GM12864 (cell line): ENCODE data around the gene KANSL1.

Experiments
- DNase-seq: peaks from one replicate; pipeline ENCODE4 v3.0.0-alpha.2; 2011; ENCODE audit warnings: low read depth
- H3K4me3 ChIP-seq: 2 replicates; pipeline ENCODE4 v1.5.1; 2011; ENCODE audit warnings: mild to moderate bottlenecking, low read depth, low read length, control low read depth
- CTCF ChIP-seq: IDR thresholded peaks from 2 replicates; pipeline ENCODE4 v1.5.1; 2011; ENCODE audit warnings: low read depth, mild to moderate bottlenecking, moderate library complexity, low read length, control low read depth, inconsistent platforms; ENCODE audit errors: missing control alignments

The KANSL1 gene

GRCh38 chr17:46125831-46126230 is 67.4 kb downstream of the KANSL1 start:
- DNase-seq: no peak
- no peak overlapping the region for H3K4me3 ChIP-seq

GRCh38 chr17:46124695-46125592 is 68.3 kb downstream of the KANSL1 start:
- no peak for DNase-seq
- TF ChIP-seq CTCF: no peak
- no peak overlapping the region for H3K4me3 ChIP-seq

More at GRCh38 chr17:46125831-46126230, 67.4 kb downstream of the KANSL1 start:
- no peak for TF ChIP-seq CTCF

- no peak for TF ChIP-seq CTCF
- H3K4me3 ChIP-seq: no peak overlapping the region
Measured at GRCh38 chr17:46123607-46124006, 69.6 kb downstream of the KANSL1 start.

GRCh38 chr17:46122486-46122871 is 70.8 kb downstream of the KANSL1 start:
- no peak overlapping the region for H3K4me3 ChIP-seq
- TF ChIP-seq CTCF: no peak
- no peak for DNase-seq

More at GRCh38 chr17:46123607-46124006, 69.6 kb downstream of the KANSL1 start:
- no peak for DNase-seq

GRCh38 chr17:46121841-46122485 is 71.3 kb downstream of the KANSL1 start:
- no peak for TF ChIP-seq CTCF
- DNase-seq: no peak
- no peak overlapping the region for H3K4me3 ChIP-seq

GRCh38 chr17:46121165-46121764 is 72.0 kb downstream of the KANSL1 start:
- no peak overlapping the region for H3K4me3 ChIP-seq
- no peak for TF ChIP-seq CTCF
- no peak for DNase-seq
